ENCODE measurements around the gene CSAD. TPM values are rescaled to one million over a fixed set of nuclear protein-coding genes. Genes with fewer than 3 reads are reported as not detected.
"Not testable (repeated sequence)": the region's sequence is repeated elsewhere in the genome, so short reads cannot be mapped to it uniquely, and the experiment has no call there.

CSAD gene
- total and polyA plus RNA-seq, 4 donors: 21.7 to 48.8 (median 33.3) TPM

DNA sequence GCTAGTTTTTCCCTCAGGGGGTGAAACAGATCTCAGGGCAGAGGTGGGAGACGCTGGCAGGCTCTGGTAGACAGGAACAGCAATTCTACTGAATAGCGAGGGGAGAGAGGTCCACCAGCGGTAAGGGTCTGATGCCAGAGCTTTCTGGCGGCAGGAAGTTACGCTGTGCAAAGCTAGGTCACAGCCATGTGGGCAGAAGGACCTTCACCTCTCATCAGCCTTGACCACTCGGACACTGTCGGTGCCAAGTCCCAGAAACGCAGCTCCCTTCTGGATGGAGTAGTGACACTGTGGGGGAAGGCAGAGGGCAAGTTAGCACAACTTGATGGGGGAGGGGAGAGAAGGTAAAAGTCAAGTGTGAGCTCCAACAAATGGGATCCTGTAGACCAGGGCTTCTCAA lies 10.5 kb downstream of the CSAD start:
- Histone ChIP-seq H3K4me3 (no peak overlapping the region), H3K27me3 (ENCODE audit: control insufficient read depth in 3 of 3, insufficient read depth in 3 of 3, low read length in 2 of 3) (no peaks in the 10 kb centered on the region), H3K27ac (ENCODE audit: low read depth in 1 of 2, low read length in 1 of 2) (no peak overlapping the region), H3K36me3 (ENCODE audit: control insufficient read depth in 4 of 4, insufficient read depth in 4 of 4, low read length in 4 of 4) (peaks cover 0 to 14% (median 10%) of the 10 kb centered on the region in 4 donors), H3K9me3 (ENCODE audit: control insufficient read depth in 4 of 4, insufficient read depth in 3 of 4, low read length in 3 of 4) (no peaks in the 10 kb centered on the region), H3K4me1 (ENCODE audit: control insufficient read depth in 5 of 5, insufficient read depth in 5 of 5, low read length in 5 of 5) (peaks cover 0 to 5% (median 0%) of the 10 kb centered on the region in 5 donors), H3K9ac (ENCODE audit: insufficient read depth in 1 of 2, low read length in 2 of 2) (no peak overlapping the region)
- TF ChIP-seq, protein P1, sequence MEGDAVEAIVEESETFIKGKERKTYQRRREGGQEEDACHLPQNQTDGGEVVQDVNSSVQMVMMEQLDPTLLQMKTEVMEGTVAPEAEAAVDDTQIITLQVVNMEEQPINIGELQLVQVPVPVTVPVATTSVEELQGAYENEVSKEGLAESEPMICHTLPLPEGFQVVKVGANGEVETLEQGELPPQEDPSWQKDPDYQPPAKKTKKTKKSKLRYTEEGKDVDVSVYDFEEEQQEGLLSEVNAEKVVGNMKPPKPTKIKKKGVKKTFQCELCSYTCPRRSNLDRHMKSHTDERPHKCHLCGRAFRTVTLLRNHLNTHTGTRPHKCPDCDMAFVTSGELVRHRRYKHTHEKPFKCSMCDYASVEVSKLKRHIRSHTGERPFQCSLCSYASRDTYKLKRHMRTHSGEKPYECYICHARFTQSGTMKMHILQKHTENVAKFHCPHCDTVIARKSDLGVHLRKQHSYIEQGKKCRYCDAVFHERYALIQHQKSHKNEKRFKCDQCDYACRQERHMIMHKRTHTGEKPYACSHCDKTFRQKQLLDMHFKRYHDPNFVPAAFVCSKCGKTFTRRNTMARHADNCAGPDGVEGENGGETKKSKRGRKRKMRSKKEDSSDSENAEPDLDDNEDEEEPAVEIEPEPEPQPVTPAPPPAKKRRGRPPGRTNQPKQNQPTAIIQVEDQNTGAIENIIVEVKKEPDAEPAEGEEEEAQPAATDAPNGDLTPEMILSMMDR (IDR thresholded peaks at IDR 0.05; ENCODE audit: control extremely low read depth, extremely low read depth): no peak
- no peak for DNase-seq
- ATAC-seq (ENCODE audit: insufficient read depth, low FRiP score): no peak
- WGBS, 2 donors: 94 to 95% methylated on average over 8 of the region's 8 CpGs

DNA sequence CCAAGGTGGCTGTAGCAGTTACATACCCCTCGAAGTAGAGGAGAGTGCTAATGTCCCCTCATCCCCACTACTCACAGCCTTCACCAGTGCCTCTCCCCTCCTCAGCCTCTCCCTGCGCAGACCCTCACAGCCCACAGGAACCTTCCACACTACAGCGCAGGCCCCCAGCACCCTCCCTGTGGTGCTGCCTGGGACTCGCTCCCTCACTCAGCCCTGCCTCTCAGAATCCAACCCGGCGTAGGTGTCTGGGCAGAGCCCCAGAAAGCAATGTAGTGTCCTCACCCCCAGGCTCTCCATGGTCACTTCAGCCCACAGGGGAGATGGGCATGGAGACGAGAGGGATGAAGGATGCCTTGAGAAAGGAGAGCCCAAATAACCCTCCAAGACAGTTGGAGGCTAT lies 11.1 kb downstream of the CSAD start:
- H3K27me3 ChIP-seq (ENCODE audit: control insufficient read depth in 3 of 3, insufficient read depth in 3 of 3, low read length in 2 of 3): no peaks in the 10 kb centered on the region
- no peak for ATAC-seq (ENCODE audit: insufficient read depth, low FRiP score)
- peaks cover 0 to 14% (median 10%) of the 10 kb centered on the region in 4 donors for H3K36me3 ChIP-seq (ENCODE audit: control insufficient read depth in 4 of 4, insufficient read depth in 4 of 4, low read length in 4 of 4)
- no peak overlapping the region for H3K4me3 ChIP-seq
- no peaks in the 10 kb centered on the region for H3K9me3 ChIP-seq (ENCODE audit: control insufficient read depth in 4 of 4, insufficient read depth in 3 of 4, low read length in 3 of 4)
- H3K9ac ChIP-seq (ENCODE audit: insufficient read depth in 1 of 2, low read length in 2 of 2): no peak overlapping the region
- peaks cover 0 to 5% (median 0%) of the 10 kb centered on the region in 5 donors for H3K4me1 ChIP-seq (ENCODE audit: control insufficient read depth in 5 of 5, insufficient read depth in 5 of 5, low read length in 5 of 5)
- H3K27ac ChIP-seq (ENCODE audit: low read depth in 1 of 2, low read length in 1 of 2): no peak overlapping the region
- TF ChIP-seq, protein P1 (IDR thresholded peaks at IDR 0.05; ENCODE audit: control extremely low read depth, extremely low read depth): no peak
- DNase-seq: no peak
- 94 to 97% methylated on average over 7 of the region's 7 CpGs for WGBS, 2 donors

DNA sequence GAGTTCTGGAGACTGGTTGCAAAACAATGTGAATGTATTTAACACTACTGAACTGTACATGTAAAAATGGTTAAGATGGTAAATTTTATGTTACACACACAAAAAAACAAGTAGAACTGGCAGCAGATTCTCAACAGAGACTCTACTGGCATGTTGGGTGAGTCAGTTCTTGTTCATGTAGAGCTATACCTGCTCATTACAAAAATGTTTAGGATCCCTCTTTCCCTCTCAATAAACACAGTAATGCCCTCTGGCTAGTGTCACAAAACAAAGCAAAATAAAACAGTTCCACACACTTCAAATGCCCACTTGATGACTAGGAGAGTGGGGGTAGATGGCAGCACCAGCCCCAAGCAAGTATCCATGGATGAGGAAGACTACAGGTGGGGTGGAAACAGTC lies 13.9 kb downstream of the CSAD start:
- DNase-seq: no peak
- no peak overlapping the region for H3K9ac ChIP-seq (ENCODE audit: insufficient read depth in 1 of 2, low read length in 2 of 2)
- peaks cover 0 to 3% (median 0%) of the 10 kb centered on the region in 5 donors for H3K4me1 ChIP-seq (ENCODE audit: control insufficient read depth in 5 of 5, insufficient read depth in 5 of 5, low read length in 5 of 5)
- no peaks in the 10 kb centered on the region for H3K9me3 ChIP-seq (ENCODE audit: control insufficient read depth in 4 of 4, insufficient read depth in 3 of 4, low read length in 3 of 4)
- no peak overlapping the region for H3K4me3 ChIP-seq
- TF ChIP-seq, protein P1 (IDR thresholded peaks at IDR 0.05; ENCODE audit: control extremely low read depth, extremely low read depth): no peak
- H3K36me3 ChIP-seq (ENCODE audit: control insufficient read depth in 4 of 4, insufficient read depth in 4 of 4, low read length in 4 of 4): peaks cover 0 to 14% (median 11%) of the 10 kb centered on the region in 4 donors
- no peak for ATAC-seq (ENCODE audit: insufficient read depth, low FRiP score)
- no peaks in the 10 kb centered on the region for H3K27me3 ChIP-seq (ENCODE audit: control insufficient read depth in 3 of 3, insufficient read depth in 3 of 3, low read length in 2 of 3)
- H3K27ac ChIP-seq (ENCODE audit: low read depth in 1 of 2, low read length in 1 of 2): no peak overlapping the region

DNA sequence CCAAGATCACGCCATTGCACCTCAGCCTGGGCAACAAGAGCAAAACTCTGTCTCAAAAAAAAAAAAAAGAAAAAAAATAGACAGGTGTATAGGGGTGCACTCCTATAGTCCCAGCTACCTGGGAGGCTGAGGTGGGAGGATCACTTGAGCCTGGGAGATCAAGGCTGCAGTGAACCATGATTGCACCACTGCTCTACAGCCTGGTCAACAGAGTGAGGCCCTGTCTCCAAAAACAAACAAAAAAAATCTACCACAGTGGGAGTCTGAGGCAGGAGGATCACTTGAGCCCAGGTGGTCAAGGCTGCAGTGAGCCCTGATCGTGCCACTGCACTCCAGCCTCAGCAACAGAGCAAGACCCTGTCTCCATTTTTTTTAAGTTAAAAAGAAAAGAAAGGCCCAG lies 17.7 kb downstream of the CSAD start:
- not testable (repeated sequence) for DNase-seq; H3K9ac ChIP-seq (ENCODE audit: insufficient read depth in 1 of 2, low read length in 2 of 2); ATAC-seq (ENCODE audit: insufficient read depth, low FRiP score); H3K4me3 ChIP-seq; H3K4me1 ChIP-seq (ENCODE audit: control insufficient read depth in 5 of 5, insufficient read depth in 5 of 5, low read length in 5 of 5); H3K36me3 ChIP-seq (ENCODE audit: control insufficient read depth in 4 of 4, insufficient read depth in 4 of 4, low read length in 4 of 4); H3K27ac ChIP-seq (ENCODE audit: low read depth in 1 of 2, low read length in 1 of 2); H3K27me3 ChIP-seq (ENCODE audit: control insufficient read depth in 3 of 3, insufficient read depth in 3 of 3, low read length in 2 of 3); H3K9me3 ChIP-seq (ENCODE audit: control insufficient read depth in 4 of 4, insufficient read depth in 3 of 4, low read length in 3 of 4)
- WGBS, 2 donors: 94 to 97% methylated on average over 2 of the region's 2 CpGs

Data from lung (tissue), 12 donors.